Smooth muscle cell (in vitro differentiated cells): ENCODE results near the gene CCM2. TPM values are rescaled to one million over a fixed set of nuclear protein-coding genes. Genes with fewer than 3 reads are reported as not detected.

ENCODE experiments used
- DNase-seq: peaks from one replicate; lab custom pipeline; 2025; ENCODE audit not compliant: unreplicated experiment; lab: John Stamatoyannopoulos, UW
- H2AFZ ChIP-seq: fragments of 200-600 bp; sonication (generic); 2 replicates; pipeline ENCODE4 v1.6.0; 2016; ENCODE audit warnings: antibody characterized with exemption, low read depth, mild to moderate bottlenecking
- H3F3A ChIP-seq: fragments of 200-600 bp; sonication (generic); 2 replicates; pipeline ENCODE4 v1.6.0; 2017; ENCODE audit warnings: antibody characterized with exemption, low read depth
- H3K27ac ChIP-seq: fragments of 200-600 bp; sonication (generic); 2 replicates; pipeline ENCODE4 v1.5.1; 2016; ENCODE audit warnings: low read depth, mild to moderate bottlenecking
- H3K27me3 ChIP-seq: fragments of 200-600 bp; sonication (generic); 2 replicates; pipeline ENCODE4 v1.6.1; 2016; ENCODE audit warnings: low read depth, mild to moderate bottlenecking
- H3K36me3 ChIP-seq: fragments of 200-600 bp; sonication (generic); 2 replicates; pipeline ENCODE4 v1.5.1; 2016; ENCODE audit warnings: low read depth
- H3K4me1 ChIP-seq: fragments of 200-600 bp; sonication (generic); 2 replicates; pipeline ENCODE4 v1.5.1; 2016; ENCODE audit warnings: low read depth
- H3K4me2 ChIP-seq: fragments of 200-600 bp; sonication (generic); 2 replicates; pipeline ENCODE4 v1.6.0; 2016; ENCODE audit warnings: mild to moderate bottlenecking
- H3K4me3 ChIP-seq: fragments of 200-600 bp; sonication (generic); 2 replicates; pipeline ENCODE4 v1.5.1; 2016; ENCODE audit warnings: mild to moderate bottlenecking
- H3K79me2 ChIP-seq: fragments of 200-600 bp; sonication (generic); 2 replicates; pipeline ENCODE4 v1.6.0; 2016; ENCODE audit warnings: low read depth, mild to moderate bottlenecking
- H3K9ac ChIP-seq: fragments of 200-600 bp; sonication (generic); 2 replicates; pipeline ENCODE4 v1.6.0; 2016; ENCODE audit warnings: low read depth
- H3K9me3 ChIP-seq: fragments of 200-600 bp; sonication (generic); replicated peaks from 2 replicates; pipeline ENCODE4 v1.5.1; 2016; ENCODE audit warnings: low read depth
- H4K20me1 ChIP-seq: fragments of 200-600 bp; sonication (generic); 2 replicates; pipeline ENCODE4 v1.6.0; 2016; ENCODE audit warnings: low read depth
- CTCF ChIP-seq: fragments of 200-600 bp; sonication (generic); IDR thresholded peaks from 2 replicates; pipeline ENCODE4 v1.5.1; 2017; ENCODE audit warnings: borderline replicate concordance, mild to moderate bottlenecking, antibody characterized with exemption; ENCODE audit not compliant: insufficient read depth, poor library complexity, severe bottlenecking
- WGBS: methylation state at CpG from one replicate; pipeline ENCODE4 v1.1.7; 2016; ENCODE audit warnings: low lambda C conversion rate; 5-methylcytosine and 5-hydroxymethylcytosine counted together
- polyA plus RNA-seq: library from polyadenylated mRNA; unstranded; fragments of >200 nt; fragmentation: Nextera tagmentation; extraction: Ambion mirVana; gene quantifications from 2 replicates; pipeline ENCODE4 v1.2.1, GENCODE V29; 2016
- total RNA-seq: library from RNA; depleted of rRNA; stranded (reverse); fragments of >200 nt; gene quantifications from 2 replicates; pipeline ENCODE4 v1.2.3, GENCODE V29; 2014

CCM2 gene
- total and polyA plus RNA-seq, 2 experiments from 2014 or later: 32.6 to 85.5 TPM

- WGBS: 79% methylated on average over 8 of the region's 8 CpGs
- peaks cover 6% of the 10 kb centered on the region for H4K20me1 ChIP-seq
- H3K9me3 ChIP-seq: no peaks in the 10 kb centered on the region
- TF ChIP-seq CTCF: no peak
- H3K4me1 ChIP-seq: peaks cover 4% of the 10 kb centered on the region
- H3K36me3 ChIP-seq: peaks cover 8% of the 10 kb centered on the region
- no peak overlapping the region for H2AFZ ChIP-seq
- H3K79me2 ChIP-seq: peaks cover 4% of the 10 kb centered on the region
- no peak overlapping the region for H3K9ac ChIP-seq
- no peak overlapping the region for H3K4me3 ChIP-seq
- no peak for DNase-seq
- H3K4me2 ChIP-seq: no peak overlapping the region
- peak overlapping the region; percentile 54 for H3K27ac ChIP-seq
- H3K27me3 ChIP-seq: no peaks in the 10 kb centered on the region
- H3F3A ChIP-seq: peaks cover 9% of the 10 kb centered on the region
Observed at GRCh38 chr7:44979481-44980392, 20.3 kb upstream of the CCM2 start.

- H3K36me3 ChIP-seq: peaks cover 8% of the 10 kb centered on the region
- 76% methylated on average over 8 of the region's 8 CpGs for WGBS
- peak overlapping the region; percentile 54 for H3K27ac ChIP-seq
- no peak overlapping the region for H3K4me2 ChIP-seq
- peaks cover 9% of the 10 kb centered on the region for H3F3A ChIP-seq
- no peak for DNase-seq
- H3K79me2 ChIP-seq: peaks cover 12% of the 10 kb centered on the region
- no peaks in the 10 kb centered on the region for H3K9me3 ChIP-seq
- no peak overlapping the region for H2AFZ ChIP-seq
- TF ChIP-seq CTCF: no peak
- peaks cover 12% of the 10 kb centered on the region for H3K4me1 ChIP-seq
- no peak overlapping the region for H3K9ac ChIP-seq
- peaks cover 14% of the 10 kb centered on the region for H4K20me1 ChIP-seq
- H3K27me3 ChIP-seq: no peaks in the 10 kb centered on the region
- no peak overlapping the region for H3K4me3 ChIP-seq
Observed at GRCh38 chr7:44980393-44981034, 19.5 kb upstream of the CCM2 start.

GRCh38 chr7:44981035-44981706 lies 18.8 kb upstream of the CCM2 start:
- WGBS: 88% methylated on average over 7 of the region's 7 CpGs
- H3K4me3 ChIP-seq: no peak overlapping the region
- no peaks in the 10 kb centered on the region for H3K9me3 ChIP-seq
- peaks cover 8% of the 10 kb centered on the region for H3K36me3 ChIP-seq
- peak overlapping the region; percentile 54 for H3K27ac ChIP-seq
- no peaks in the 10 kb centered on the region for H3K27me3 ChIP-seq
- no peak for DNase-seq
- H3K4me2 ChIP-seq: no peak overlapping the region
- H4K20me1 ChIP-seq: peaks cover 14% of the 10 kb centered on the region
- peaks cover 9% of the 10 kb centered on the region for H3F3A ChIP-seq
- no peak overlapping the region for H3K9ac ChIP-seq
- TF ChIP-seq CTCF: no peak
- no peak overlapping the region for H2AFZ ChIP-seq
- peaks cover 15% of the 10 kb centered on the region for H3K79me2 ChIP-seq
- H3K4me1 ChIP-seq: peaks cover 14% of the 10 kb centered on the region
